Testis (tissue), 2 donors: ENCODE results near the gene TMOD3.

ENCODE experiments used
- CTCF ChIP-seq, 3 experiments: fragments of 450-650 bp in 2 of 3; fragments of 200-600 bp in 1 of 3; sonication (generic) in 1 of 3; IDR thresholded peaks; one replicate each; pipeline ENCODE4 v1.5.1; 2016 to 2019; ENCODE audit warnings: antibody characterized with exemption in 3 of 3, mild to moderate bottlenecking in 2 of 3, moderate library complexity in 1 of 3
- POLR2A ChIP-seq: fragments of 450-650 bp; IDR thresholded peaks from one replicate; pipeline ENCODE4 v1.6.1; 2017; ENCODE audit warnings: antibody characterized with exemption, mild to moderate bottlenecking, moderate library complexity

GRCh38 chr15:51830276-51830806, 888 bp downstream of the TMOD3 start:
- TF ChIP-seq CTCF (IDR thresholded peaks at IDR 0.05), result no peak
- TF ChIP-seq POLR2A, result no peak
